Activated T-helper 9 cell treated with anti-CD3 and anti-CD28 coated beads, Interleukin-2, amount 50 U/mL, for 16 hours (primary cell): ENCODE measurements around the gene GNG8.
A peak's percentile ranks its signal among the peaks of the same experiment; 100 is the strongest.
"Not testable (repeated sequence)": the region's sequence is repeated elsewhere in the genome, so short reads cannot be mapped to it uniquely, and the experiment has no call there.

Experiments used
- DNase-seq: peaks from one replicate; pipeline ENCODE4 v3.0.0-alpha.2; 2020; ENCODE audit warnings: low read depth

GNG8 gene

GRCh38 chr19:46646402-46646801 lies 10.4 kb upstream of the GNG8 start:
- DNase-seq: no peak

- DNase-seq: no peak
Observed at GRCh38 chr19:46644720-46645119, 8.7 kb upstream of the GNG8 start.

- DNase-seq: no peak
Observed at GRCh38 chr19:46640656-46641055, 4.7 kb upstream of the GNG8 start.

GRCh38 chr19:46639358-46640182 lies 3.6 kb upstream of the GNG8 start:
- no peak for DNase-seq

- no peak for DNase-seq
Observed at GRCh38 chr19:46637224-46637623, 1.2 kb upstream of the GNG8 start.

GRCh38 chr19:46634656-46635218 lies 1.3 kb downstream of the GNG8 start:
- DNase-seq: no peak

- DNase-seq: peak; percentile 88
Observed at GRCh38 chr19:46634045-46634655, 1.9 kb downstream of the GNG8 start.

GRCh38 chr19:46633130-46633529 lies 2.9 kb downstream of the GNG8 start:
- DNase-seq: no peak

GRCh38 chr19:46631481-46631880 lies 4.5 kb downstream of the GNG8 start:
- no peak for DNase-seq

- no peak for DNase-seq
Observed at GRCh38 chr19:46630586-46631205, 5.3 kb downstream of the GNG8 start.

- DNase-seq: no peak
Observed at GRCh38 chr19:46629546-46630025, 6.4 kb downstream of the GNG8 start.

- not testable (repeated sequence) for DNase-seq
Observed at GRCh38 chr19:46628970-46629369, 7.0 kb downstream of the GNG8 start.

GRCh38 chr19:46626446-46626845 lies 9.6 kb downstream of the GNG8 start:
- no peak for DNase-seq

DNA sequence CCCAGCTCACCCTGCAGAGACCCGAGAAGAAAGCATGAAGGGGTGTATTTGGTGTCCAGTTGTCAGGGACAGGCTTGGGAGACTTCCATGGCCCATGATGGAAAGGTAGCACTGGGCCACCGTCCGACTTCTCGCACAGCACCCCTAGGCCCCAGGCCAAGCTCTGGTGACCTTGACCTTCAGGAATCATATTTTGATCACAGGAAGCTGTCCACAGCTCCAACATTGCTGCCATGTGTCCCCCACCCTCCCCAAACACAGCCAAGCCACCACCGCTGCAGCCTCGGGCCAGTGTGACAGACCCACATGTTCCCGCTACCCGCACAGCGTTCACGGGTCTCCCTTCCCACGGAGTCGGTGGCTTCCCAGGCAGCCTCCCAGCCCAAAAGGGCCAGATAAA lies 10.3 kb downstream of the GNG8 start:
- no peak for DNase-seq

- no peak for DNase-seq
Observed at GRCh38 chr19:46624958-46625661, 10.9 kb downstream of the GNG8 start, which contains the start of gene PTGIR. PTGIR (minus strand) TSS chr19:46625089; CDS start chr19:46624225, 864 bp downstream.

DNA sequence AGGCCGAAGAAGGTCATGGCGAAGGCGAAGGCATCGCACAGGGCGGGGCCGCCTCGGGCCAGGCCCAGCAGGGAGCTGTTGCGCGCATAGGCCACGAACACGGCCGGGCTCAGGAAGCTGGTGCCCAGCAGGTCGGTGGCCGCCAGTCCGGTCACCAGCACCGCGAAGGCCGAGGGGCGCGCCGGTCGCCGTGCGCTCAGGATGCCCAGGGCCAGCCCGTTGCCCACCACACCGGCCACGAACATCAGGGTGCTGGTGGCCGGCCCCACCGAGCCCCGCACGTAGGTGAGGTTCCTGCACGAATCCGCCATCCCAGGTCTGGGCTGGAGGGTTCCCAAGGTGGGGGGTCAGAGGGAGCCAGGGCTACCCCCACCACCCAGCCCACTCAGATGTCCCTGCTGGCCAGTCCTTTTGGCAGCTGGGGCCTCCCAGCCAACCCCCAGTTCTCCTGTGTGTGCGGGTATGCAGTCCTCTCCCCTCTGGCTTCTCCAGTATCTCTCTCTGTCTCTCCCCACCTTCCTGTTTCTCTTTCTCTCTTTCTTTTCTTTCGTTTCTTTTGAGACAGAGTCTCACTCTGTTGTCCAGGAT lies 12.0 kb downstream of the GNG8 start:
- no peak for DNase-seq

DNA sequence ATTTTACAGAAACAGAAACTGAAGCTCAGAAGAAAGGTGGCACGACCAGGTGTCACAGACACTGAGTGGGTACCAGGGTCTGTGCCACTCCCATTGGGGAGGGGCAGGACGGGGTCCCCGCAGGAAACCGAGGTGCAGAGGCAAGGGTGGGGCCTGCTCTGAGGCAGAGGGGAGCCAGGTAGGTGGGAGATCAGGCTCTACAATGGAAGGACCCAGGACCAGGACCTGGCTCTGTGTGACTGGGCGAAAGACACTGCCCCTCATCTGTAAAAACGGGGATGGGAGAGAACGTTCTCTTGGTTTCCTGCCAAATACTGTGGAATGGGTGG lies 13.9 kb downstream of the GNG8 start:
- no peak for DNase-seq

DNA sequence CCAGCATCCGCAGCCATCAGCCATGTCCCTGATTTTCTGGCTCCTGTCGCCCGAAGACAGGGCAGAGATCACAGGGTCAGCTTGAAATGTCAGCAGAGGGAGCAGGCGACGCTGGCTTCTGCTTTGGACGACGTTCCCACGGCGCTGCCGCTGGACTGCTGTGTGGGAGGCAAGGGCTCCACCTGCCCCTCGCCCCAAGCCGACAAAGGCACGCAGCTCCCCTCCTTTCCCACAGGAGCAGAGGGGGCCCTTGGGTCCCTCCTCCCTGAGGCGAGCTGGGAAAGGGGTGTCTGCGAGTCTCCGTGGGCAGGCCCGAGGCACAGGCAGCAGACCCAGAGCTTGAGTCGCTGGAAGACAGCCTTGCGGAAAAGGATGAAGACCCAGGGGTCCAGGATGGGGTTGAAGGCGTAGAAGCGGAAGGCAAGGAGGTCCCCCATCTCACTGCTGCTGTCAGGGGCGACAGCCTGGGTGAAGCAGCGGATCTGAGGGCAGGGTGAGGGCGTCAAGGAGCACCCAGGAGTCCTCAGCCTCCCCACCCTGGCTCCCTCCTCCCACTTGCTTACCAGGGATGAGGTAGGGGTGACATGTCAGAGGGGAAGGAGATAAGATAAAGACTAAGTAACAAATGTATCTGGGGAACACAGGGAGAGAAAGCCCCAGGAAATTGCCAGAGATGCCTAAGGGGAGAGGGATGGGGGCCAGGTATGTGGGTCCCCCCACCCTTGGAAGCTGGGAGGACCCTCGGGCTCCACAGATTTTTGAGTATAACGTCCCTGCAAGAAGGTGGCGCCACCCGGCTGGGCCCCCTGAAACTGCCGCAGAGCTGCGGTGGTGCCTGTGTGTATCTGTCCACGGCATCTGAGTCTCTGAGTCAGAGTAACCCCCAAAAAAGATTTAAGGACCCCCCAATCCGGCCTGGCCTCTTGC lies 14.5 kb downstream of the GNG8 start:
- DNase-seq: no peak

- no peak for DNase-seq
Observed at GRCh38 chr19:46620716-46621115, 15.3 kb downstream of the GNG8 start.

GRCh38 chr19:46620267-46620666 lies 15.7 kb downstream of the GNG8 start:
- no peak for DNase-seq
